ENCODE data around the gene LENG9. TPM values are rescaled to one million over a fixed set of nuclear protein-coding genes. Genes with fewer than 3 reads are reported as not detected.
A peak's percentile ranks its signal among the peaks of the same experiment; 100 is the strongest.

Gene LENG9
- total RNA-seq, 1 donor from 2014 or later = 3.7 TPM

DNA sequence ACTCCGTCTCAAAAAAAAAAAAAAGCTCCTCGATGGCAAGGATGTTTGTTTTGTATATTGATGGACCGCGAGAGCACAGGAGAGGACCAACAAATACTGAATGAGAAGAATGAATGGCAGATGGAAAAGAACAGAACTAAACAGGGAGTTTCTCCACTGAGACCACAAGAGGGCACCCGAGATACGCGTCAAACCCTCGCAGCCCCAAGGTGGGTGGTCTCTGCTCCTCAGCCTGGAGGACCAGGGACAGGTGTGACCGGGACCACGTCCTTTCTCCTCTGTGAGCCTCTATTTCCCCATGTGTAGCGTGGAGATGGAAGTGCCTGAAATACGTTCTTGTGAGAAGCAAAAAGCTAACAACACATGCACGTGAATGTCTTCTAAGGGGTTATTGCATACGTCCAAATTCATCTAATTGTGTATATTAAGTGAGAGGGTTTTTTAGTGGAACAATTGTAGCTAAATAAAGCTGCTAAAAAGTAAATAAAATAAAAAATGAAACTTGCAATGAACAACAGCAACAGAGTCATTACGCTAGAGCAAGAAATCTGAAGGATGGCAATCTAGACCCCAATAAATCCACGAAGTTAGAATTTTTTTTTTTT is 17.9 kb upstream of the LENG9 start:
- Mint-ChIP-seq H3K27ac (ENCODE audit: unreplicated experiment) (no peak overlapping the region), H3K9me3 (ENCODE audit: unreplicated experiment) (no peaks in the 10 kb centered on the region), H3K36me3 (ENCODE audit: low read depth, unreplicated experiment) (no peaks in the 10 kb centered on the region), H3K4me1 (ENCODE audit: low read depth, unreplicated experiment) (no peaks in the 10 kb centered on the region), H3K27me3 (ENCODE audit: low read depth, unreplicated experiment) (peaks cover 18% of the 10 kb centered on the region), H3K4me3 (ENCODE audit: unreplicated experiment) (no peak overlapping the region)
- TF ChIP-seq, protein P1, sequence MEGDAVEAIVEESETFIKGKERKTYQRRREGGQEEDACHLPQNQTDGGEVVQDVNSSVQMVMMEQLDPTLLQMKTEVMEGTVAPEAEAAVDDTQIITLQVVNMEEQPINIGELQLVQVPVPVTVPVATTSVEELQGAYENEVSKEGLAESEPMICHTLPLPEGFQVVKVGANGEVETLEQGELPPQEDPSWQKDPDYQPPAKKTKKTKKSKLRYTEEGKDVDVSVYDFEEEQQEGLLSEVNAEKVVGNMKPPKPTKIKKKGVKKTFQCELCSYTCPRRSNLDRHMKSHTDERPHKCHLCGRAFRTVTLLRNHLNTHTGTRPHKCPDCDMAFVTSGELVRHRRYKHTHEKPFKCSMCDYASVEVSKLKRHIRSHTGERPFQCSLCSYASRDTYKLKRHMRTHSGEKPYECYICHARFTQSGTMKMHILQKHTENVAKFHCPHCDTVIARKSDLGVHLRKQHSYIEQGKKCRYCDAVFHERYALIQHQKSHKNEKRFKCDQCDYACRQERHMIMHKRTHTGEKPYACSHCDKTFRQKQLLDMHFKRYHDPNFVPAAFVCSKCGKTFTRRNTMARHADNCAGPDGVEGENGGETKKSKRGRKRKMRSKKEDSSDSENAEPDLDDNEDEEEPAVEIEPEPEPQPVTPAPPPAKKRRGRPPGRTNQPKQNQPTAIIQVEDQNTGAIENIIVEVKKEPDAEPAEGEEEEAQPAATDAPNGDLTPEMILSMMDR (IDR thresholded peaks at IDR 0.05; ENCODE audit: insufficient read depth, low read depth, low read length) = peak; percentile 63
- TF ChIP-seq EZH2 (IDR thresholded peaks at IDR 0.05; ENCODE audit: insufficient read depth, low read length) = no peak
- Histone ChIP-seq H3K9ac (ENCODE audit: low read length) (no peak overlapping the region), H3K4me2 (ENCODE audit: low read length) (no peak overlapping the region), H4K20me1 (ENCODE audit: insufficient read depth, low read length) (no peaks in the 10 kb centered on the region), H3K4me3 (ENCODE audit: insufficient read depth, low read depth, low read length) (no peak overlapping the region), H3K27ac (ENCODE audit: low read depth, low read length) (no peak overlapping the region), H2AFZ (ENCODE audit: low read depth, low read length) (no peak overlapping the region), H3K79me2 (ENCODE audit: insufficient read depth, low read length) (no peaks in the 10 kb centered on the region), H3K36me3 (ENCODE audit: insufficient read depth, low read length) (no peaks in the 10 kb centered on the region), H3K9me3 (ENCODE audit: insufficient read depth, low read depth, low read length) (no peaks in the 10 kb centered on the region), H3K27me3 (ENCODE audit: insufficient read depth, low read length) (no peaks in the 10 kb centered on the region), H3K4me1 (ENCODE audit: insufficient read depth, low read length) (no peaks in the 10 kb centered on the region)
- DNase-seq (ENCODE audit: low read depth) = no peak
- FAIRE-seq = no peak

DNA sequence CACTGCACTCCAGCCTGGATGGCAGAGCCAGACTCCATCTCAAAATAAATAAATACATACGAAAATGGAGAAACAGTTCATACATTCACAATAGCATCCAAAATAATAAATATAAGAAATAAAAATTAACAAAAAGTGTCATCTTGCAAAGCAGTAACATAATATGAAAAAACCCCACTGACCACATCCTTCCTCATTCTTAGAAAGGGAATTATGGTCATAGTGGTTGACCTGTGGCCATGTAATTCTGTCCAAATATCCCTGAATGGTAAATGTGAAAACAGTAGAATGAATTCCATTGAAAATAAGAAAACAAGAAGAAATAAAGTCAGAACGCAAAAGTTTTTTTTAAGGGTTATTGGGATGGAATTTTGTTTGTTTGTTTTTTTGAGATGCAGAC is 16.5 kb upstream of the LENG9 start:
- Histone ChIP-seq H3K4me3 (ENCODE audit: insufficient read depth, low read depth, low read length) (no peak overlapping the region), H3K27me3 (ENCODE audit: insufficient read depth, low read length) (no peaks in the 10 kb centered on the region), H3K9ac (ENCODE audit: low read length) (no peak overlapping the region), H3K36me3 (ENCODE audit: insufficient read depth, low read length) (no peaks in the 10 kb centered on the region), H3K4me1 (ENCODE audit: insufficient read depth, low read length) (no peaks in the 10 kb centered on the region), H3K27ac (ENCODE audit: low read depth, low read length) (no peak overlapping the region), H2AFZ (ENCODE audit: low read depth, low read length) (no peak overlapping the region), H3K4me2 (ENCODE audit: low read length) (no peak overlapping the region), H4K20me1 (ENCODE audit: insufficient read depth, low read length) (no peaks in the 10 kb centered on the region), H3K79me2 (ENCODE audit: insufficient read depth, low read length) (no peaks in the 10 kb centered on the region), H3K9me3 (ENCODE audit: insufficient read depth, low read depth, low read length) (no peaks in the 10 kb centered on the region)
- Mint-ChIP-seq H3K9me3 (ENCODE audit: unreplicated experiment) (no peaks in the 10 kb centered on the region), H3K27me3 (ENCODE audit: low read depth, unreplicated experiment) (peaks cover 13% of the 10 kb centered on the region), H3K36me3 (ENCODE audit: low read depth, unreplicated experiment) (no peaks in the 10 kb centered on the region), H3K4me1 (ENCODE audit: low read depth, unreplicated experiment) (no peaks in the 10 kb centered on the region), H3K27ac (ENCODE audit: unreplicated experiment) (no peak overlapping the region), H3K4me3 (ENCODE audit: unreplicated experiment) (no peak overlapping the region)
- no peak for TF ChIP-seq EZH2 (IDR thresholded peaks at IDR 0.05; ENCODE audit: insufficient read depth, low read length)
- TF ChIP-seq, protein P1 (IDR thresholded peaks at IDR 0.05; ENCODE audit: insufficient read depth, low read depth, low read length) = no peak
- FAIRE-seq (no peak), DNase-seq (ENCODE audit: low read depth) (no peak)

DNA sequence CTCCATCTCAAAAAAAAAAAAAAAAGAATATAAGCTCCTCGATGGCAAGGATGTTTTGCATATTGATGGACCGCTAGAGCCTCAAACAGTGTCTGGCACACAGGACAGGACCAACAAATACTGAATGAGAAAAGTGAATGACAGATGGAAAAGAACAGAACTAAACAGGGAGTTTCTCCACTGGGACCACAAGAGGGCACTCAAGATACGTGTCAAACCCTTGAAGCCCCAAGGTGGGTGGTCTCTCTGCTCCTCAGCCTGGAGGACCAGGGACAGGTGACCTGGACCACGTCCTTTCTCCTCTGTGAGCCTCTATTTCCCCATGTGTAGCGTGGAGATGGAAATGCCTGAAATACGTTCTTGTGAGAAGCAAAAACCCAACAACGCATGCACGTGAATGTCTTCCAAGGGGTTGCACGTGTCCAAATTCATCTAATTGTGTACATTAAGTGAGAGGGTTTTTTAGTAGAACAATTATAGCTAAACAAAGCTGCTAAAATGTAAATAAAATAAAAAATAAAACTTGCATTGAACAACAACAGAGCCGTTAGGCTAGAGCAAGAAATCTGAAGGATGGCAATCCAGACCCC is 15.2 kb upstream of the LENG9 start:
- Histone ChIP-seq H3K27me3 (ENCODE audit: insufficient read depth, low read length) (no peaks in the 10 kb centered on the region), H4K20me1 (ENCODE audit: insufficient read depth, low read length) (no peaks in the 10 kb centered on the region), H3K9me3 (ENCODE audit: insufficient read depth, low read depth, low read length) (no peaks in the 10 kb centered on the region), H2AFZ (ENCODE audit: low read depth, low read length) (no peak overlapping the region), H3K4me1 (ENCODE audit: insufficient read depth, low read length) (peaks cover under 1% of the 10 kb centered on the region), H3K79me2 (ENCODE audit: insufficient read depth, low read length) (no peaks in the 10 kb centered on the region), H3K4me2 (ENCODE audit: low read length) (no peak overlapping the region), H3K9ac (ENCODE audit: low read length) (no peak overlapping the region), H3K36me3 (ENCODE audit: insufficient read depth, low read length) (no peaks in the 10 kb centered on the region), H3K27ac (ENCODE audit: low read depth, low read length) (no peak overlapping the region), H3K4me3 (ENCODE audit: insufficient read depth, low read depth, low read length) (no peak overlapping the region)
- Mint-ChIP-seq H3K27me3 (ENCODE audit: low read depth, unreplicated experiment) (peaks cover 8% of the 10 kb centered on the region), H3K36me3 (ENCODE audit: low read depth, unreplicated experiment) (no peaks in the 10 kb centered on the region), H3K4me1 (ENCODE audit: low read depth, unreplicated experiment) (no peaks in the 10 kb centered on the region), H3K9me3 (ENCODE audit: unreplicated experiment) (no peaks in the 10 kb centered on the region), H3K27ac (ENCODE audit: unreplicated experiment) (no peak overlapping the region), H3K4me3 (ENCODE audit: unreplicated experiment) (no peak overlapping the region)
- no peak for TF ChIP-seq EZH2 (IDR thresholded peaks at IDR 0.05; ENCODE audit: insufficient read depth, low read length)
- TF ChIP-seq, protein P1 (IDR thresholded peaks at IDR 0.05; ENCODE audit: insufficient read depth, low read depth, low read length) = peak; percentile 55
- FAIRE-seq (no peak), DNase-seq (ENCODE audit: low read depth) (peak; percentile 17)
